Stomach smooth muscle (tissue), 2 donors: ENCODE results near the gene DLG2.

Experiments
- H3K27ac ChIP-seq: one replicate; pipeline ENCODE4 v1.7.0; 2013; ENCODE audit warnings: mild to moderate bottlenecking, low read length, inconsistent platforms
- H3K27me3 ChIP-seq, 2 donors: one replicate each; pipeline ENCODE4 v1.7.0; 2013; ENCODE audit warnings: low read length in 2 of 2; ENCODE audit not compliant: insufficient read depth in 2 of 2, control insufficient read depth in 1 of 2
- H3K36me3 ChIP-seq, 2 donors: one replicate each; pipeline ENCODE4 v1.7.0; 2013; ENCODE audit warnings: low read length in 2 of 2; ENCODE audit not compliant: control insufficient read depth in 2 of 2, insufficient read depth in 2 of 2
- H3K4me1 ChIP-seq: one replicate; pipeline ENCODE4 v1.7.0; 2013; ENCODE audit warnings: low read length; ENCODE audit not compliant: control insufficient read depth, insufficient read depth
- H3K4me3 ChIP-seq, 2 donors: one replicate each; pipeline ENCODE4 v1.7.0; 2013; ENCODE audit warnings: low read length in 2 of 2
- H3K9ac ChIP-seq, 2 donors: one replicate each; pipeline ENCODE4 v1.7.0; 2013; ENCODE audit warnings: low read length in 2 of 2, mild to moderate bottlenecking in 1 of 2
- H3K9me3 ChIP-seq, 2 donors: one replicate each; pipeline ENCODE4 v1.7.0; 2013; ENCODE audit warnings: low read length in 2 of 2; ENCODE audit not compliant: control insufficient read depth in 2 of 2
- donor health status: healthy.
- donor health status: Pancreatic carcinoma.

DLG2 gene

GRCh38 chr11:85602526-85603213 is 24.5 kb downstream of the DLG2 start:
- no peak overlapping the region for H3K9ac ChIP-seq
- no peak overlapping the region for H3K27ac ChIP-seq
- H3K4me1 ChIP-seq = no peaks in the 10 kb centered on the region
- H3K9me3 ChIP-seq = no peaks in the 10 kb centered on the region
- H3K36me3 ChIP-seq = no peaks in the 10 kb centered on the region
- H3K4me3 ChIP-seq = no peak overlapping the region
- no peaks in the 10 kb centered on the region for H3K27me3 ChIP-seq

- Histone ChIP-seq H3K9me3 (no peaks in the 10 kb centered on the region), H3K27ac (no peak overlapping the region), H3K4me3 (no peak overlapping the region), H3K36me3 (no peaks in the 10 kb centered on the region), H3K27me3 (no peaks in the 10 kb centered on the region), H3K4me1 (no peaks in the 10 kb centered on the region), H3K9ac (no peak overlapping the region)
These were observed 28.1 kb downstream of the DLG2 start for GRCh38 chr11:85599083-85599482.

- H3K9me3 ChIP-seq = no peaks in the 10 kb centered on the region
- H3K4me1 ChIP-seq = no peaks in the 10 kb centered on the region
- H3K4me3 ChIP-seq = no peak overlapping the region
- no peak overlapping the region for H3K27ac ChIP-seq
- H3K27me3 ChIP-seq = no peaks in the 10 kb centered on the region
- no peak overlapping the region for H3K9ac ChIP-seq
- no peaks in the 10 kb centered on the region for H3K36me3 ChIP-seq
These were observed 30.3 kb downstream of the DLG2 start for GRCh38 chr11:85596886-85597285.

- Histone ChIP-seq H3K9ac (no peak overlapping the region), H3K36me3 (no peaks in the 10 kb centered on the region), H3K9me3 (no peaks in the 10 kb centered on the region), H3K27ac (no peak overlapping the region), H3K27me3 (no peaks in the 10 kb centered on the region), H3K4me3 (no peak overlapping the region), H3K4me1 (no peaks in the 10 kb centered on the region)
These were observed 31.8 kb downstream of the DLG2 start for GRCh38 chr11:85595285-85595884.

GRCh38 chr11:85590848-85591483 is 36.2 kb downstream of the DLG2 start:
- Histone ChIP-seq H3K9me3 (no peaks in the 10 kb centered on the region), H3K27ac (no peak overlapping the region), H3K36me3 (no peaks in the 10 kb centered on the region), H3K4me1 (no peaks in the 10 kb centered on the region), H3K4me3 (no peak overlapping the region), H3K9ac (no peak overlapping the region), H3K27me3 (no peaks in the 10 kb centered on the region)

GRCh38 chr11:85589373-85589772 is 37.8 kb downstream of the DLG2 start:
- no peak overlapping the region for H3K4me3 ChIP-seq
- H3K36me3 ChIP-seq = no peaks in the 10 kb centered on the region
- no peak overlapping the region for H3K9ac ChIP-seq
- no peaks in the 10 kb centered on the region for H3K9me3 ChIP-seq
- no peaks in the 10 kb centered on the region for H3K27me3 ChIP-seq
- no peaks in the 10 kb centered on the region for H3K4me1 ChIP-seq
- H3K27ac ChIP-seq = no peak overlapping the region

- no peak overlapping the region for H3K9ac ChIP-seq
- no peaks in the 10 kb centered on the region for H3K9me3 ChIP-seq
- no peak overlapping the region for H3K27ac ChIP-seq
- H3K4me1 ChIP-seq = no peaks in the 10 kb centered on the region
- no peak overlapping the region for H3K4me3 ChIP-seq
- no peaks in the 10 kb centered on the region for H3K27me3 ChIP-seq
- no peaks in the 10 kb centered on the region for H3K36me3 ChIP-seq
These were observed 45.0 kb downstream of the DLG2 start for GRCh38 chr11:85582111-85582510.

GRCh38 chr11:85575388-85575787 is 51.8 kb downstream of the DLG2 start:
- H3K4me3 ChIP-seq = no peak overlapping the region
- H3K27ac ChIP-seq = no peak overlapping the region
- H3K9me3 ChIP-seq = no peaks in the 10 kb centered on the region
- H3K9ac ChIP-seq = no peak overlapping the region
- H3K4me1 ChIP-seq = no peaks in the 10 kb centered on the region
- no peaks in the 10 kb centered on the region for H3K27me3 ChIP-seq
- H3K36me3 ChIP-seq = no peaks in the 10 kb centered on the region

GRCh38 chr11:85572056-85572455 is 55.1 kb downstream of the DLG2 start:
- no peaks in the 10 kb centered on the region for H3K36me3 ChIP-seq
- no peaks in the 10 kb centered on the region for H3K4me1 ChIP-seq
- H3K27me3 ChIP-seq = no peaks in the 10 kb centered on the region
- no peaks in the 10 kb centered on the region for H3K9me3 ChIP-seq
- H3K27ac ChIP-seq = no peak overlapping the region
- H3K9ac ChIP-seq = no peak overlapping the region
- H3K4me3 ChIP-seq = no peak overlapping the region

- Histone ChIP-seq H3K9me3 (no peaks in the 10 kb centered on the region), H3K27ac (no peak overlapping the region), H3K36me3 (no peaks in the 10 kb centered on the region), H3K4me1 (no peaks in the 10 kb centered on the region), H3K4me3 (no peak overlapping the region), H3K27me3 (no peaks in the 10 kb centered on the region), H3K9ac (no peak overlapping the region)
These were observed 57.6 kb downstream of the DLG2 start for GRCh38 chr11:85569525-85569924.

GRCh38 chr11:85558411-85558810 is 68.7 kb downstream of the DLG2 start:
- Histone ChIP-seq H3K27ac (no peak overlapping the region), H3K9ac (no peak overlapping the region), H3K36me3 (no peaks in the 10 kb centered on the region), H3K4me3 (no peak overlapping the region), H3K9me3 (peaks cover 0 to 4% of the 10 kb centered on the region in 2 donors), H3K4me1 (no peaks in the 10 kb centered on the region), H3K27me3 (no peaks in the 10 kb centered on the region)
